ENCODE measurements around the gene PALS2.
A peak's percentile ranks its signal among the peaks of the same experiment; 100 is the strongest.

The PALS2 gene, protein sequence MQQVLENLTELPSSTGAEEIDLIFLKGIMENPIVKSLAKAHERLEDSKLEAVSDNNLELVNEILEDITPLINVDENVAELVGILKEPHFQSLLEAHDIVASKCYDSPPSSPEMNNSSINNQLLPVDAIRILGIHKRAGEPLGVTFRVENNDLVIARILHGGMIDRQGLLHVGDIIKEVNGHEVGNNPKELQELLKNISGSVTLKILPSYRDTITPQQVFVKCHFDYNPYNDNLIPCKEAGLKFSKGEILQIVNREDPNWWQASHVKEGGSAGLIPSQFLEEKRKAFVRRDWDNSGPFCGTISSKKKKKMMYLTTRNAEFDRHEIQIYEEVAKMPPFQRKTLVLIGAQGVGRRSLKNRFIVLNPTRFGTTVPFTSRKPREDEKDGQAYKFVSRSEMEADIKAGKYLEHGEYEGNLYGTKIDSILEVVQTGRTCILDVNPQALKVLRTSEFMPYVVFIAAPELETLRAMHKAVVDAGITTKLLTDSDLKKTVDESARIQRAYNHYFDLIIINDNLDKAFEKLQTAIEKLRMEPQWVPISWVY

DNA sequence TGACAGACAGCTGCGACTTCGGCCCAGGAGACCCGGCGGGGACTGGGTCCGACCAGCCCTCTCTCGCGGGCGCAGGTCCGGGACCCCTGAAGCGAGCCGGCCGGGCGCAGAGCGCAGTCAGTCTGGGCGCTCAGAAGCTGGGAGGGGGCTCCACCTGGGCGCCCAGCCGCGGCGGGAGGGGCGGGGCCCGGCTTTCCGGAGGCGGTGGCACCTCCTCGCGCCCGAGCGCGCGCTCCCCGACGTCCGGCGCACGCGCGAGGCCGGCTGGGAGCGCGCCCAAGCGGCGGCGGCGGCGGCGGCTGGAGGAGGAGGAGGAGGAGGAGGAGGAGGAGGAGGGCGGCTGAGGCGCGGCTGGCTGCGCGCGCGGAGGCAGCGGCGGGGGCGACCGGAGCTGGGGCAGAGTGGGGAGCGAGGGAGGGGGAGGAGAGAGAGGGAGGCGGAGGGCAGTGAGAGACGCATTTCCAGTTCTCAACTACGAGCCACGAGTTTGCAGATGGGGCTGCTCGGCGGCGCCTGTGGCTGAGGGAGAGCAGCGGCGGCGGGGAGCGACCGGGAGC, at the start of gene PALS2:
Gene PALS2, plus strand, starts transcription at position 456 of the 557 bp plus-strand sequence. CDS start 50,216 bp downstream, outside the sequence.
- DNase-seq = peak; percentile 85 to 88

DNA sequence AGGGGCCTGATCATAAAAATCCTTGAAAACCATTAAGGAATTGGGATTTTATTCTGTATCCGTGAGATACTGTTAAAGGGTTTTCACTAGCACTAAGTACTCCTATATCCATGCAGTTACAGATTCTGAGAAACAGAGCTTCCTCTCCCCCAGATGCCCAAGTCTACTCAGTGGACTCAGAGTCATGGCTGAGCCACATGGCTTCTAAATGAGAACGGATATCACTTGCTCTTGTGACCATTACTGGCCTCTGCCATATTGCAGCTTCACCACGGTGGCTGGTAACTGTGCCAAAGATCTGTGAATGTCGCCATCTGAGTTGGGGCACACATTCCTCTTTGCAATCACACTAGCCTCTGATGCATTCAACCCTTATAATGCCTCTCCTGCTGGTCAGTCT, 42.0 kb upstream of the PALS2 start:
- no peak for DNase-seq

DNA sequence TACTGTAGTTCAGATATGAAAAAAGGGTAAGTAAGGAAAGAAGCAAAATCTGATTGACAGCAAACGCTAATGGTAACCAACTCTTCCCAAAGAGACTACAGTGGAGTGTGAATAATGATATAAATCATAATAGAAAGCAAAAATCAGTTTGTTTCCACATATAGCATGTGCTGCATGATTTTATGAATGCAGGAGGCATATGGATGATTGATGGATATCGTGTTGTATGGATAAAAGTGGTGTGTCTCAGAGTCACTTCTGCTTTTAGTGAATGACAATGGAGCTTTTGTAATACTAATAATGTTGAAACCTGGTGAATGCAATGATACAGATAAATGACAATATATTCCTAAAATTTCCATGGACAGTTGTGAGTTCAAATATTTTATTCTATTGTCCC, 36.6 kb upstream of the PALS2 start:
- DNase-seq = no peak

DNA sequence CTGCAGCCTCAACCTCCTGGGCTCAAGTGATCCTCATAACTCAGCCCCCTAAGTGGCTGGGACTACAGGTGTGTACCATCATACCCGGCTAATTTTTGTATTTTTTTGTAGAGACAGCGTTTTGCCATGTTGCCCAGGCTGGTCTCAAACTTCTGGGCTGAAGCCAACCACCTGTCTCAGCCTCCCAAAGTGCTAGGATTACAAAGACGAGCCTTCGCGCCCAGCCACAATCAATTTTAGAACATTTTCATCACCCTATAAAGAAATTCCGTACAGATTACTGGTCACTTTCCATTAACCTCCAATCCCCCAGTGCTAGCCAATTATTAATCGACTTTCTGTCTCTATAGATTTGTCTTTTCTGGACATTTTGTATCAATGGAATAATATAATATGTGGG, 32.3 kb upstream of the PALS2 start:
- DNase-seq = no peak

DNA sequence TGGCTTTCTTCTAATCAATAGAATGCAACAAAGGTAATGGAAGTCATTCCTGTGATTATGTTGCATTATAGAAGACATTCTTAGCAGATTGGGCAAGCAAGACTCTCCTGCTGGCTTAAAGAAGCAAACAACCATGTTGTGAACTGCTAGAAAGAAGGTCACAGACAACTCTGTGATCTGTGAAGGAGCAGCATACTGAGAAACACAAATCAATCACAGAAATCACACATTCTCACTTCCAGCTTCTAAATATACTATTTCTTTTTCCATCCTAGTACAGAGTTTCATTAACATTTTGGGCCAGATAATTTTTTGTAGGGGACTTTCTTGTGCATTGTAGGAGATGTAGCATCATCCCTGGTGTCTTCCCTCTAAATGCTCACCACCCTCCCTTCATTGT, 28.0 kb upstream of the PALS2 start:
- DNase-seq = no peak

DNA sequence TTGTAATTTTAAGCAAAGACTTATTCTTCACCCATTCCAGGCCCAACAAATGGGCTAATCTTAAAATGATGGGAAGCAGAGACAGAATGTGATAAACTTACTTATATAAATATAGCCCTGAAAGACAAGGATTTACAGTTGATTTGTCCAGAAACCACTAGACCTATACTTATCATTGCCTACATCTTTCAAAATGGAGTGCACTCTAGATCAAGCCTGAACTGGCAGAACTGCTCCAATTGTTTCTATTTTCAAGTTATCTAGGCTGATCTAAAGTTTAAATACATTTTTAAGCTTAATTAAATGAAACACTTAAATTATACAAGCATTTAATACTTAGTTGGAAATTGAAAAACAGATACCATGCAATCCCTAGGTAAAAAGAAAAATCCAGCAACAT, 24.9 kb upstream of the PALS2 start:
- DNase-seq = no peak

DNA sequence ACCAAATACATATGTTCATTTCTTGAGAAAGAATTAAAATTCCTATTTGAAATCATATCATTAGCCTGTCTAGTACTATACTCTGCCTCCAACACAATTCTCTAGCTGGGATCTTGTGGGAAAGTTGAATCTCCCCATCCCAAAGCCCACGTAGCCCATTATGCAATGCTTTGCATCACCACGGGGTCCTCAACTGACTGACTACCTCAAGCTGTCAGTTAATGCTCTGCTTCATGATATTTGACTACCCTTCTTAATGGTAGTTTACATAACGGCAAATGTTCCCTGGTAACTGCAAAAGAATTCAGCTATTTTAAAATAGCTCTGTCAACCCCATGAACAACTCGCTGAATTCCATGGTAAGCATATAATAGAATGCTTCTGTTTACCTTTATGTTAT, 23.3 kb upstream of the PALS2 start:
- DNase-seq = no peak

DNA sequence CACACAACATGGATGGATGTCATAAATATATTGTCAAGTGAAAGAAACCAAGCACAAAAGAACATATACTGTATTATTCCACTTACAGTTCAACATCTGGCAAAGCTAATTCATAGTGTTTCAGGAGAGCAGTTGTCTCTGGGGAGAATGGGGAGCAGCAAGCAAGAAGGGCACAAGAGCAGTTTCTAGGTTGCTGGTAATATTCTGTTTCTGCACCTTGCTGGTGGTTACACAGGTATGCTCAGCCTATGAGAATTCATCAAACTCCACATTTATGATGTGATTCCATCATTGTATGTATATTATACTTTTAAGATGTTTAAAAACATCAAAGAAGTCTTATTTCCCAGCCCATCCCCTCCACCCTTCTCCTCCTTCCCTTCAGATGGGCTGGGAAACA, 18.1 kb upstream of the PALS2 start:
- no peak for DNase-seq

DNA sequence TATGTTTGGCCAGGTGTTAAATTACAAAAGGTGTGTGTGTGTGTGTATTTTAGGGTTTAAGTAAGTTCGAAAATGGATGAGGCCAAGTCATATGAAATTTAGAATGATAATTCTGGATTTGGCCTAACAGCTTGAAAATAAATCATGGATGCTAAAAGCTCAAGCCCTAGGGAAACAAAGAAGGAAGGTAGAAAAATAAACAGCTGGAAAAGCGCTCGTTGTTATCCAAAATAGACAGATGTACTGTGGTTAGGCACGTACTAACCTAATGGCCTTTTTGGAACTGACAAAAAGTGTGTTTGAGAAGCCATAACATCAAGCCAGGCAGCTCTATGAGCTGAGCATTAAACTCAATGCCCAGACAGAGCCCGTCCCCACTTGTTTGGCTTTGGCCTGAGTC, 17.5 kb upstream of the PALS2 start:
- no peak for DNase-seq

DNA sequence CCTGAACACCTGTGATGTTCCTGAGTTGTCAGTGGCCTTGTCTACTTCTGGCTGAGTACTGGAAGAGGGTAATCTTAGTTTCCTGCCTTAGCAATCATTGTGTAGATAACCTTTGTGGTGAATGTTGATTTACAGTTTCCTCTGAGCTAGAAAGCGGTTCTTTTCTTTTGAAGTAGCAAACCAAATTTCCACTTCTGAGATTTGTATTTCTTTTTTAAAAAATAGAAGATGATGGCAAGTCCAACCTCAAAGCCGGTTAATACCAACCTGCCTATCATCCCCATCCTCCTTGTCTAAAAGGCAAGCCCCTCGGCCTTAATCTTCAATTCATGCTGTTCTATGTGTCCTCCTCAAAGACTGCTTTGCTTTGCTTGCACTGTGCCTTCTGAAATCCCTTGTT, 12.5 kb upstream of the PALS2 start:
- DNase-seq = peak in 1 of 2 donors; percentile 9

DNA sequence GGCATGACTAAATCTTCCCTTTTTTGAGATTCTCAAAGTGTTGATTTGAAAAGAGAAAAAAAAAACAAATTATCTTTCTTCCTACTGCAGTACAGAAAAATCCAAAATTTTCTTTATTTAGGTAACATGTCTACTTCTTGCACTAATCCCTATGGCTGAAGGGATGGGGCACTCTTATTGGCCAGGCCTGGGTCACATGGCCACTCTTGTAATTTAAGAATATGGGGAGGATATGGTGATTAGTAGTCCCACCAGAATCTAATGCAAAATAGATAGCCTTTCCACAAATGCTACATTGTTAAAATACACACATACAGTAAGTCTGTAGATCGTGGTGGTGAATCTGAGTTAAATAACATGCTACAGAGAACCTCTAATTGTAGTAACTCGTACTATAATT, 7.0 kb upstream of the PALS2 start:
- no peak for DNase-seq

DNA sequence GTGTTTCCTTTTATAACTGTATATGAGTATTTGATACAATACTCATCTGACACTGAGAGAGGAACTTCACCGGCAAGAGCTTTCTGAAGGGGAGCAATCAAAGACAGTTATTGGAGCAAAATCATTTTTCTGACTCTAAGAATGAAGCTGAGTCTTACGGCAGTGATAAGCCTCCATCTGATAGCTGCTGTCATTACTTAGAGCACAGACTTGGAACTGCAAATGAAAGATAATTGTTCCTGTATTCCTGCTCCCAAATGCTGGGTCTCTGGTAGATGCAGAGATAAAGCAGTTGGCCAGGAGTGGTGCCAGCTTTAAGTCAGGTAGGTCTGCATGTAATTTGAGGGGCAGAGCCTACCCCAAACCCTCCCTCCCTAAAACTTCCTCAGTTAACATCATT, 2.3 kb upstream of the PALS2 start:
- no peak for DNase-seq

DNA sequence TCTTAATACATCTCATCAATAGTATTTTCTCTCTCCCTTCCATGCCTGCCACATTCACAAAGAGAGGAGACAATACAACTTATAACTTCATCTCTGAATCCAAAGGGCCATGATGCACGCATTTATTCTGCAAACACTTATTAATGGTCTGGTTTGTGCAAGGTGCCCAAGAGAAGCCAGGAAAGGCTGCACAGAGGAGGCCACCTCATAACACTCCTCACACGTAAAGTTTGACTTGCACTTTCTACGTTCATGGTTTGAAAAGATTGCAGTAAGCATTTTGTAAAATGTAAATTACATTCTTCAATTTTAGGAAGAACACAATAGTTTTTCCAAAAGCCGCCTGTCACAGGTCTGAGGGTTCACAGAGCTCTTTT, 1.2 kb upstream of the PALS2 start:
- no peak for DNase-seq

DNA sequence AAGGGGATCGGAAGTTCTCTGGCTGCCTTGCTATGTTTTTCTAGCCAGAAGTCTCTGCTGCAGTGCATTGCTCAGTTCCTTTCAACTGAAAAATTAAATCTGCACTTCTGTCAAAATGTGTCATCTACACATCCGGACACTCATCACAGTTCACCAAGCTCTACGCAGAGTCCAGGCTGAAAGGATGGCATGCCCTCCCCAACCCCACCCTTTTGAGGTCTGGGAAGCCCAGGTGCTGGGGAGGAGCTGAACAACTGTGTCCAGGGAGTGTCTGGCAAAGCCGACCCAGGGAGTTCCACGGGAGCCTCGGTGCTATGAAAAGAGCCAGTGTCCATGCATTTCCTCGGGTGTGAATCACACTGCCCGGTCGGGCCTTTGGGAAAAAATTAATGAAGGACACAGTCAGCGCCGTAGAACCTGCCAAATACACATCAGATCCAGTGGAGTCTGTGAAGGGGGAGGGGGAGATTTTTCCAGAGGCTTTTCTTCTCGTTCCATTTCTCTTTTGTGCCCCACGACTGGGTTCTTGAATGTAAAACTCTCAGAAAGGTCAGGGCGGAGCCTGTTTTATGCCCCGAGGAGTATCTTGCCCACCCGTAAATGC, 757 bp upstream of the PALS2 start:
- peak; percentile 8 to 26 for DNase-seq

DNA sequence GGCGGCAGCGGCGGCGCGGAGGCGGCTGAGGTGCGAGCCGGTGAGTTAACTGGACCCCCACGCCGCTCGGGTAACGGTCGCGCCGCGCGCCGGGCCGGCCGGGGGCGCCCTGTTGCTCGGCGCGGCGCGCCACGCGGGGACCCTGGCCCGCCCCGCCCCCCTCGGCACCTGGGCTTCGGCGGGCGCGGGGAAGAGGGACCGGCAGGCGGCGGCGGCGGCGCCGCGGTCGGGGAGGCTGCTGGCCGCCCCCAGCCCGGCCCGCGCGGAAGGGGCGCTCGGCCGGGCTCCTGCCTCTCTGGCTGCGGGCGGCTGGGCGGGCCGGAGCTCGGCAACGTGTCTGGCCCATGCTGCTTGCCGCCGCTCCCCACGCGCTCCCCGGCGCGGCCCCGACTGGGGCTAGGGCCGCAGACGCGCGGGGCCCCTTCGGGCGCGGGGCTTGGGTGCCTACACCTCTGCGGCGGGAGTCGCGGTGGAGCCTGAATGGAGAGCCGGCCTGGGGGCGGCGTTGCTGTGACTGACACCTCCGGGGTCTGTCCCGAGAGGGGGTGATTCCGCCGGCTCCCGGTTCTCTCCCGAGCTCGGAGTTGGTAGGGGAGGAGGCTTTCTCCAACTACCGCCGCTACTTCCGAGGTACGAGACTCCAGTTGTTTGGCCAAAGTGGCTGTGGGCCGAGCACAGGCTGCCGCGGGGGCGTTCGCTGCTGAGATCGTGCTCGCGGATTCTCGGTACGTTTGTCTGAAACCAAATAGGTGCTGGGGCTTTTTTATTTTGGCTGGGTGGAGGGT, 494 bp downstream of the PALS2 start:
- peak; percentile 21 to 27 for DNase-seq

DNA sequence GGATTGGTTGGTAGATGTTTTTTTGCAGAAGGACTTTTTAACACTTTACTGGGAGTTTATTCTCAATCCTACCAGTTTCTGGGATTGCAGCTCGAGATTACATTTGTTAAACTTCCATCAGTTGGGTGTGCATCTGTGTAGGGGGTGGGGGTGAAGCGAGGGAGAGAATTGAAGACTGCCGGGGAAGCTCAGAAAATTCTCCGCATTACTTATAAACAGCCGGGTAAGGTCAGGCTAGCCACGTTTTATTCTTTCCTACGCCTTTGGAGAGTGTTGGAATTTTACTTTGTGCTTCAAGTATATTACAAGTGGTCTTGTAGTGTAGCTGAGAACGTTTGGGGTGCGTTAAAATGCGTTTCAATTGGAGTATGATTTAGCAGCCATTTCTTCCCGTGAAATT, 1.1 kb downstream of the PALS2 start:
- no peak for DNase-seq

DNA sequence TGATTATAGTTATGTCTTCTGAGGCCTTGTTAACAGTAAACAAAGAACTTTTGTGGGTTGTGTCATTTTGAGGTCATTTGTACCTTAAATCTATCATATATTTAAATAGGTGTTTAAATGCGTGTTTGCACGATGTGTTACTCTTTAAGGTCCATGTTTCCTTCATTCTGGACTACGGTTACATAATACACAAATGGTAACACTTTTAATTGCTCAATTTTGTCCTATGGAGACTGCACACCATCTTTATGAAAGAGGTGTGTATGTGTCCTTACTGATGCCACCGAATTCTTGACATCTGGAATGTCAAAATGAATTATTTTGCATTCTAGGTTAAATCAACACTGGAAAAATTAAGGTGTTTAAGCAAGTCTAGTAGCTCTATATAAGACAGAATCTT, 1.7 kb downstream of the PALS2 start:
- no peak for DNase-seq

DNA sequence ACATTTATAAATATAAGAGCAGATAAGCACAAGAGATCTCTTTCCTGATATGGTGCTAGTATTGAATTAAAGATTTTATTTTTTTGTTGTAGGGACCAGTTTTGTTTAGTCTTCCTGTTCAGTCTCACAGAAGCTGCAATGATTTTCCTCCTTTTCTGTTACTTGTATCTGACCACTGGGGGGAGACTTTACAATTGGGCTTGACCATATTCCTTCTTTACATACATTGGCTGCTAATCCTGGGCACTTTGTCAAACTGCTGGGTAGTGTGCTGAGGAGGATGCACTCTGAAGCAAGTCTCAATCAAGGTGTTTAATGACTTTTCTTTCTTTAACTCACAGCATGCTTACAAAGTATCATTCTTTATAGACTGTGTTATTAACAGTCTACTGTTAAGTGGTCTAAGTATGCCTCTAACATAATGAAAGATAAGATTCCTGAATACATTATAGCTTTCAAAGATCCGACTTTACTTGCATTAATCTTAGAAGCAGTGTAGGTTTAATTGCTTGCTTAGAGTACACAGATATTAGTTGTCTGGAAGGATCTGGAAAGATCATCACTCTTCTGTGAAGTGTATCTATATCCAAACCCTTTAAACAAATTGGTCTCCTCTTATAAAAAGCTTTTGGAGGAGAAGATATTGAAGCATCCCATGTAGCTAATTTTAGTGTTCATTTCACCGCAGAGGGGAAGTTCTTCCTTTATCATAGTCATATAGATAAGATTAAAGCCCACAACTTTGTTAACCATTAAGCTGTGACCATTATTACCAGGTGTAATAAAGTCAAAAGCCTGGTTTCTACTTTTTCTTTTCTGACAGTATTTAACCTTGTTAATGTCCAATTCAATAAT, 3.1 kb downstream of the PALS2 start:
- peak in 1 of 2 donors; percentile 40 for DNase-seq

DNA sequence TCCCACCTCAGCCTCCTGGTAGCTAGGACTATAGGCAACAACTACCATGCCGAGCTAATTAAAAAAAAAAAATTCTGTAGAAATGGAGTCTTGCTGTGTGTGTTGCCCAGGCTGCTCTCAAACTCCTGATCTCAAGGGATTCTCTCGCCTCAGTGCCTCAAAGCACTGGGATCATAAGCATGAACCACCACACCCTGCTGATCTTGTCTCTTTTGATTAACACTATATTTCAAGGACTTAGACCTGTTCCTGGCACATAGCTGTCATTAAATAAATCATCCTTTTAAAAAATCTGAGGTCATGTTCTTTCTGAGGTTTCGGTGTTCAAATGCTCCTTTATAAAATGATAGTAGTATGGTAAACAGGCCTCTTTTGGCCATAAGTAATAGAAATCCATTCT, 4.8 kb downstream of the PALS2 start:
- no peak for DNase-seq

DNA sequence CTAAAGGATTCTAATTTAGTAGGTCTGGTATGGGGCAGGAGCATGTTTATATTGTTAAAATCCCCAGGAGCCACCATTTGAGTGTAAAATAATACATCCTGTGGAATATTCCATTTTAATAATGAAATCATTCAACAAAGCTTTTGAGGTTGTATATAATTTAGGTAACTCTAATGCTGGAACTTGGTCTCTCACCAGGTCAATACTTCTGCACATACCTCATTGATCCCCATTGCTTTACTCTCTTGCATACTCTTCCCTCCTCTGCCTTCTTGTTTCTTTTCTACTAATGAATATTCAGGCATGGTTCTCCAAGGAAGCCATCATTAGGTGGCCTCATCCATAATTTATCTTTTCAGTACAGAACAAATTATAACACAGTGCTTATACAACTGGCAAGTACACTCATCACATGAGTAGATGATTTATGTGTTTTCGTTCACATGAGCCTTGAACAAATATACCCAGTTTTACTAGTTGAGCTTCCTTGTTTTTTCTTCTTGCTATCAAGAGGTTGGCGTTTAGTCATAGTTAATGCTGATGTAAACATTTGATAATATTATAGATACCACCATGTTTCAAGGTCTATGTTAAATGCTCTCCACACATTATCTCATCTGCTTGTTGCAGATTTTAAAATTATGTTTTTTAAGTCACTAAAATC, 7.2 kb downstream of the PALS2 start:
- no peak for DNase-seq

DNA sequence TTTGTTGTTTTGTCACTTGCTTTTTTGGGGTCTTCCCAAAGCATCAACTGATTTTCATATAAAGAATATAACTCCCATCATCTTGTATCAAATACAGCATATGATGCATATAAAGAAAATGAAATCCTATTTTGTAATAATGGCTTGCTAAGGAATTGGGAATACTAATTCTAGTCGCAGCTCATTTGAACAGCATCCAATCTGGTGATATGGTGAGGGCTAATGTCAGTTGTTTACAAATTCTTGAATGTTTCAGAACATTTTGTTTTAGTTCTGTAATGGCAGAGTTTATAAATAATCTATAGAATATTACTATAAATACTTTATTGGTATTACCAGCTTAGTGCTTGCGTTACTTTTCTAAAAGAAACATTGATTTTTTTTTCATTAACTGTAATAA, 8.9 kb downstream of the PALS2 start:
- no peak for DNase-seq

DNA sequence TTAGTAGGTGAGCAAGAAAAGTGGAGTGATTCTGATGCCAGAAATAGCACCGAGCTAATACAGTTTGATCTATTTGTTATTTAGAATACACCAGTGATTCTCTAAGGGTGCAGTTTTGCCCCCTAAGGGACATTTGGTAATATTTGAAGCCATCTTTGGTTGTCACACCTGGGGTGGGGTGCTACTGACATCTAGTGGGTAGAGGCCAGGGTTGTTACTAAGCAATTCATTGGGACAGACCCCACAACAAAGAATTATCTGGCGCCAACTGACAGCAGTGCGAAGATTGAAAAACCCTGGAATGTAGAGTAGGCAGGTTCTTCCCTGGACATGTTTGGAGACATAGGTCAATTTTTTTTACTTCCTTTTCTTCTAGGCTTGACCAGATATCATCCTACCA, 14.6 kb downstream of the PALS2 start:
- DNase-seq = peak; percentile 57 to 65

Data from CD4-positive, alpha-beta T cell treated with Interleukin-1 beta for 1 hour (primary cell).